Loucy (cell line): ENCODE measurements around the gene MGAT5.

Source experiments
- EZH2phosphoT487 ChIP-seq: fragments of 200-600 bp; IDR thresholded peaks from 2 replicates; pipeline ENCODE4 v1.6.1; 2018; ENCODE audit warnings: antibody characterized with exemption, mild to moderate bottlenecking, moderate library complexity, borderline replicate concordance
- TF ChIP-seq, protein P1 (sequence below): fragments of 200-600 bp; sonication (generic); conservative IDR thresholded peaks from 2 replicates; pipeline ENCODE4 v1.5.1; 2014; ENCODE audit warnings: mild to moderate bottlenecking, antibody characterized with exemption, low read length

DNA sequence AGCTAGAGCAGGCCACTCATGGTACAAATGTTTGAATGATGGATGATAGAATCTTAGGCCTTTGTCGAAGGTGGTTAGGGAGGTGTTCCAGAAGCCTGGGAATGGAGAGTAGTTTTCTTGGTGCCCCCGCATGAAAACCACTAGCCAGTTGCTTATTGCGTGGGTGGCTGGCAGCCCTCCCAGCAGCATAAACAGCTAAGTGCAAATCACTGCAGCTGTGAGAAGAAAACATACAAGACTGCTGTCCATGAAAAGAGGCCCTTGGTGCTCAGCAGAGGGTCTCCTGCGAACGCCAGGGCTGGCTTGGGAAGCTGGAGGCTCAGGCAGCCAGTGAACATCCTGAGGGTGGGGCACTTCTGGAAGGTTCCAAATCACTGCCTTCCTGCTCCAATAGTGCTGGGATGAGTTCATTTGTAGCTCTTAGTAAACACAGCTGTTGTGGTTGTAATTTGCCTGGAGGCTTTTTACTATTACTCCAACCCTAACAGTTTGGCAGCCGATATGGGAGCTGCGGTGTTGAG, 118.8 kb downstream of the MGAT5 start:
- TF ChIP-seq, protein P1, sequence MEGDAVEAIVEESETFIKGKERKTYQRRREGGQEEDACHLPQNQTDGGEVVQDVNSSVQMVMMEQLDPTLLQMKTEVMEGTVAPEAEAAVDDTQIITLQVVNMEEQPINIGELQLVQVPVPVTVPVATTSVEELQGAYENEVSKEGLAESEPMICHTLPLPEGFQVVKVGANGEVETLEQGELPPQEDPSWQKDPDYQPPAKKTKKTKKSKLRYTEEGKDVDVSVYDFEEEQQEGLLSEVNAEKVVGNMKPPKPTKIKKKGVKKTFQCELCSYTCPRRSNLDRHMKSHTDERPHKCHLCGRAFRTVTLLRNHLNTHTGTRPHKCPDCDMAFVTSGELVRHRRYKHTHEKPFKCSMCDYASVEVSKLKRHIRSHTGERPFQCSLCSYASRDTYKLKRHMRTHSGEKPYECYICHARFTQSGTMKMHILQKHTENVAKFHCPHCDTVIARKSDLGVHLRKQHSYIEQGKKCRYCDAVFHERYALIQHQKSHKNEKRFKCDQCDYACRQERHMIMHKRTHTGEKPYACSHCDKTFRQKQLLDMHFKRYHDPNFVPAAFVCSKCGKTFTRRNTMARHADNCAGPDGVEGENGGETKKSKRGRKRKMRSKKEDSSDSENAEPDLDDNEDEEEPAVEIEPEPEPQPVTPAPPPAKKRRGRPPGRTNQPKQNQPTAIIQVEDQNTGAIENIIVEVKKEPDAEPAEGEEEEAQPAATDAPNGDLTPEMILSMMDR, result no peak
- no peak for TF ChIP-seq EZH2phosphoT487
